GM12801 (cell line): ENCODE measurements around the gene HAND2.

ENCODE experiments used
- TF ChIP-seq, protein P1 (sequence below): IDR thresholded peaks from one replicate; pipeline ENCODE4 v1.5.1; 2011; ENCODE audit warnings: control low read depth; ENCODE audit not compliant: insufficient read length; ENCODE audit errors: extremely low read depth

HAND2 gene

GRCh38 chr4:173528378-173529321, 1.4 kb downstream of the HAND2 start:
- TF ChIP-seq, protein P1, sequence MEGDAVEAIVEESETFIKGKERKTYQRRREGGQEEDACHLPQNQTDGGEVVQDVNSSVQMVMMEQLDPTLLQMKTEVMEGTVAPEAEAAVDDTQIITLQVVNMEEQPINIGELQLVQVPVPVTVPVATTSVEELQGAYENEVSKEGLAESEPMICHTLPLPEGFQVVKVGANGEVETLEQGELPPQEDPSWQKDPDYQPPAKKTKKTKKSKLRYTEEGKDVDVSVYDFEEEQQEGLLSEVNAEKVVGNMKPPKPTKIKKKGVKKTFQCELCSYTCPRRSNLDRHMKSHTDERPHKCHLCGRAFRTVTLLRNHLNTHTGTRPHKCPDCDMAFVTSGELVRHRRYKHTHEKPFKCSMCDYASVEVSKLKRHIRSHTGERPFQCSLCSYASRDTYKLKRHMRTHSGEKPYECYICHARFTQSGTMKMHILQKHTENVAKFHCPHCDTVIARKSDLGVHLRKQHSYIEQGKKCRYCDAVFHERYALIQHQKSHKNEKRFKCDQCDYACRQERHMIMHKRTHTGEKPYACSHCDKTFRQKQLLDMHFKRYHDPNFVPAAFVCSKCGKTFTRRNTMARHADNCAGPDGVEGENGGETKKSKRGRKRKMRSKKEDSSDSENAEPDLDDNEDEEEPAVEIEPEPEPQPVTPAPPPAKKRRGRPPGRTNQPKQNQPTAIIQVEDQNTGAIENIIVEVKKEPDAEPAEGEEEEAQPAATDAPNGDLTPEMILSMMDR: no peak

- TF ChIP-seq, protein P1: no peak
Measured at GRCh38 chr4:173527103-173527891, 2.7 kb downstream of the HAND2 start.

DNA sequence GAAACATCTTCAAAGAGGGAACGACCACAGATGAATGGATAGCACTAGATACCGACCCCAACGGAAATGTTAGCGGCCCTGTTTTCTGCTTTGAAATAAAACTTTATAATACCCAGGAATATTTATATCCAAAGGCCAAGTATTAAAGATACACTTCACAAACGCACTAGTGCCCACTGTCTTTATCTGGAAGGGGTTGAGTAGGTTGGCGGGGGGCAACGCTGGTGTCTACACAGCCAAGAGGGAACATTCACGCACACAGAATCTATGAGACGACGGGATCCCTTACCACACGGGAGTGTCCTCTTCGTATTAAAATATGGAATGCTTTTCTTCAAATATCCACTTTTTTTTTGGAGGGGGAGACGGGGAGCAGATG, 3.3 kb downstream of the HAND2 start:
- TF ChIP-seq, protein P1: no peak

DNA sequence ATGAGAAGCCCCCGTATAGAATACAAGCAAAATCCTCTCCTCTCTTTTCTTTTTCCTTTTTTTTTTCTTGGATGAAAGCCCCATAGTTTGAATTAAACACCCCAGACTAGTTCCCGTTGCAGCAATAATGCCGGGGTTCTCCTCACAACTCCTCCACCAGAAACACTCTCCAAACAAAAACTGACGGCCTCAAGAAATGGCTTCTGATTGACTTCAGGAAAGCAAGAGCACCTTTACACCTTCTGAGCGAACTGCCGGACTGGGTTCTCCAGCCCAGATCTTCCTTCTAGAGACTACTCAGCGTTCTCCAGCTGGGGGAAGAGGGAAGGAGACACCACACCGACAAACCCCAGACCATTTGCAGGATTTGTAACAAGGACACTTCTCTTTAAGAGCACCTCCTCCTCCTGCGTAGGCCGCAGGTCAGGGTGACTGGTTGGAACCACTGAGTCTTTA, 4.0 kb downstream of the HAND2 start:
- TF ChIP-seq, protein P1: no peak

- TF ChIP-seq, protein P1: no peak
Measured at GRCh38 chr4:173525118-173526011, 4.7 kb downstream of the HAND2 start.

DNA sequence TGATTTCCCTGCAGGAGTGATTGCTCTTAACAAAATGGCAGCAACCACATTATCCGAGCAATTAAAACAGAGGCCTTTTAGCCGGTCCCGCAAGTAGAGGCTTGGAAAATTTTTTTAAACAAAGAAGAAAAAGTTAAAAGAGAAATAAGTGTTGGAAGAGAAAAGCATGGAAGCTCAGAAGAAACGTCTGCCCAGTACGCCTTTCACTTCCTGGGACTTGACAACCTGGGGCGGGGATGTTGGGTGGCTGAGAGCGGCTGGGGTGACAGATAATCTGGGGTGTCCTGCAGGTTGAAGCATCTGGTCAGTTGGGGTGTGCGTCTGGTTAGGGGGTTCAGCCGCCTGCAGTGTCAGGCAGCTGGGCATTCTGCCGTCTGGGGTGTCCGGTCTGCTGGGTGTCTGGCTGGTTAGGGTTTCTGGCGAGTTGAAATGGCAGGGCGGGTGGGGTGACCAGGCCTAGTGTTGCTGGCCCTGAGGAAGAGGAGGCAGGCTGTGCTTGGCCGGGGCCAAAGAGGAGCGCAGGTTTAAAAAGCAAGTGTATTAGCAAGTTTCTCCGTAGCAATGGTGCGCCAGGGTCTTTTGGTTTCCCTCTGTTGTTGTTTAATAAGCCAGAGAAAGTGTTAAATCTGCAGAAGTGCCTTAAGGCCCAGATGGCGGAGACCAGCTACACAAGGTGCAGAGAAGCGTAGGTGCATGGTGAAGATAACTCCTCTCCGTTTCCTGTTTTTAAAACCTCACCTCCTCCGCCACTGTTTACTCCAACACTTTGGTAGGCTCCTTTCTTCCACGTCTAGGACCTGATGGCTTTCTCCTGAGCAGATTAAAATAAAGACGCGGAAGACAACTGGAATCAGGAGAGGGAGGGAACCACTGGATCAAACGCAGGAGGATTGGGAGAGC, 5.6 kb downstream of the HAND2 start:
- TF ChIP-seq, protein P1: no peak
